Measurements from ENCODE around the gene SNAI1. TPM values are rescaled to one million over a fixed set of nuclear protein-coding genes. Genes with fewer than 3 reads are reported as not detected.

The SNAI1 gene
- total RNA-seq (0.69 TPM), polyA plus RNA-seq (20.9 TPM)

DNA sequence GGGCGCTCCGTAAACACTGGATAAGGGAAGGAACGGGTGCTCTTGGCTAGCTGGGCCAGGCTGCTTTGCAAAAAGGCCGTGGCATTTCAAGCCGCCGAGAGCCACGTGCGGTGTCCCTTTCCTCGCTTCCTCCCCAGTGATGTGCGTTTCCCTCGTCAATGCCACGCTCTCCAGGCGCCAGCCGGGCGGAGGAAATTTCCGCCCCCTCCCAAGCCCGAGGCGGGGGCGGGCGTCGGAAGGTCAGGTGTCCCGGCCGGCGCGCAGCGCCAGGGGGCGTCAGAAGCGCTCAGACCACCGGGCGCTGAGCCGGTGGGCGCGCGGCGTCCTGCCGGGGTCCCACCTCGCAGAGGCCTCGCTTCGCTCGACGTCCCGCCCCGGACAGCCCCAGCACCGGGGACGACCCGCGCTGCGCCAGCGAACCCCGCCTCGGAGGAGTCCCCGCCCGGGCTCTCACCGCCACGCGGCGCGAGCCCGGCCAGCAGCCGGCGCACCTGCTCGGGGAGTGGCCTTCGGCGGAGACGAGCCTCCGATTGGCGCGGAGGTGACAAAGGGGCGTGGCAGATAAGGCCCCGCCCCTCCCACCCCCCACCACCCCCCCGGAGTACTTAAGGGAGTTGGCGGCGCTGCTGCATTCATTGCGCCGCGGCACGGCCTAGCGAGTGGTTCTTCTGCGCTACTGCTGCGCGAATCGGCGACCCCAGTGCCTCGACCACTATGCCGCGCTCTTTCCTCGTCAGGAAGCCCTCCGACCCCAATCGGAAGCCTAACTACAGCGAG lies at the start of gene SNAI1:
Gene SNAI1, plus strand, starts transcription at position 635 of the 777 bp plus-strand sequence. Its CDS starts 80 bp downstream, at position 715.
- peak; percentile 43 for DNase-seq (ENCODE audit: extremely low spot score)
- H3K4me3 ChIP-seq (ENCODE audit: low read depth, low read length) = peak within 1 kb of the TSS; percentile 49
- WGBS = 3% methylated on average over 90 of the region's 90 CpGs
- H3K27ac ChIP-seq (ENCODE audit: low read depth) = no peak within 1 kb of the TSS
- H3K4me1 ChIP-seq (ENCODE audit: insufficient read depth) = no peaks in the 10 kb centered on the region
- no peaks in the 10 kb centered on the region for H3K36me3 ChIP-seq (ENCODE audit: insufficient read depth)

DNA sequence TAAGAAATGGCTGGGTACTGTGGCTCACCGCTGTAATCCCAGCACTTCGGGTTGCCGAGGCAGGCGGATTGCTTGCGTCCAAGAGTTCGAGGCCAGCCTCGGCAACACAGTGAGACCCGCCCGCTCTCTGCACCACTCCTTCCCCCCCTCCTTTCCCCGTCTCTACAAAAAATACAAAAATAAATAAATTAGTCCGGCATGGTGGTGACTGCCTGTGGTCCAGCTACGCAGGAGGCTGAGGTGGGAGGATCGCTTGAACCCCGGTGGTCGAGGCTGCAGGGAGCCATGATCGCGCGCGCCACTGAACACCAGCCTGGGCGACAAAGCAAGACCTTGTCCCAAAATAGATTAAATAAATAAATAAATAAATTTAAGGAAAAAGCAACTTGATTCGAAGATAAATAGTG lies 47.0 kb upstream of the SNAI1 start:
- H3K4me1 ChIP-seq (ENCODE audit: insufficient read depth) = no peaks in the 10 kb centered on the region
- no peaks in the 10 kb centered on the region for H3K36me3 ChIP-seq (ENCODE audit: insufficient read depth)
- no peak overlapping the region for H3K27ac ChIP-seq (ENCODE audit: low read depth)
- DNase-seq (ENCODE audit: extremely low spot score) = no peak
- H3K4me3 ChIP-seq (ENCODE audit: low read depth, low read length) = peak overlapping the region; percentile 27
- WGBS = 39% methylated on average over 21 of the region's 21 CpGs

DNA sequence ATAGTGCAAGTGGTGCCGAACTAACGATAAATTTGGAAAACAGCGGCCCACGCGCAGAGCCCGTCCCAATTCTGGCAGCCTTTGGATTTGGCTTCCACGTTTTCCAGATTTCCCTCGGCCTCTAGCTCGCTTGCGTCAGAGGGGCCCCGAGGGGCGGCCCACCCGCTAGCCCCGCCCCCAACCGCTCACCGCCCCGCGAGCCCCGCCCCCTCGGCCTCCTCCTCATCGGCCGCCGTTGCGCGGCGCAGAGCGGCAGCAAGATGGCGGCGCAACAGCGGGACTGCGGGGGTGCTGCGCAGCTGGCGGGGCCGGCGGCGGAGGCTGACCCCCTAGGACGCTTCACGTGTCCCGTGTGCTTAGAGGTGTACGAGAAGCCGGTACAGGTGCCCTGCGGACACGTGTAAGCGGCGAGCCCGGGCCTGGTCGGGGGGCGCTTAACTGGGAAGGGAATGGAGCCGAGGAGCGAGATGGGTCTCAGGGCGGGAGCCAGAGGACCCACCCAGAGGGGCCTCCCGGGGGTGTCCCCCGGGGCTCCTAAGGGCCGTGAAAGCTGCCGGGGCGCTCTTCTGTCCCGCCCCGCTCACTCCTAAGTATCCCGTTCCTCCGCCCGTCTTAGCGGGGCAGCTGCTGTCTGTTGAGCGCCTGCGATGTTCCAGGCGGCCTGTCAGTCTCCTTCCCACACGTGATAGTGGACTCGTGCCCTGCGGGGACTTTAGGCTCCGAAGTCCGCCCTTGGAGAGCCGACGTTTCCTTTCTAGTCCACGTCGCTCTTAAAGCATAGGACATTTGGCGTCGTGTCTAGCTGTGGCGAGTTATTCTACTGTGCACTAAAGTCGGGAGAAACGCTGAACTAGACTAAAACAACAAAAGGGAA lies 46.4 kb upstream of the SNAI1 start, which contains the start of gene RNF114:
Gene RNF114, plus strand, starts transcription at position 245 of the 874 bp plus-strand sequence. Its CDS starts 16 bp downstream, at position 261.
- Histone ChIP-seq H3K27ac (ENCODE audit: low read depth) (peak within 1 kb of the TSS; percentile 93), H3K4me3 (ENCODE audit: low read depth, low read length) (peak within 1 kb of the TSS; percentile 82), H3K36me3 (ENCODE audit: insufficient read depth) (no peaks in the 10 kb centered on the region), H3K4me1 (ENCODE audit: insufficient read depth) (no peaks in the 10 kb centered on the region)
- WGBS = under 1% methylated on average over 79 of the region's 79 CpGs
- DNase-seq (ENCODE audit: extremely low spot score) = peak; percentile 78

DNA sequence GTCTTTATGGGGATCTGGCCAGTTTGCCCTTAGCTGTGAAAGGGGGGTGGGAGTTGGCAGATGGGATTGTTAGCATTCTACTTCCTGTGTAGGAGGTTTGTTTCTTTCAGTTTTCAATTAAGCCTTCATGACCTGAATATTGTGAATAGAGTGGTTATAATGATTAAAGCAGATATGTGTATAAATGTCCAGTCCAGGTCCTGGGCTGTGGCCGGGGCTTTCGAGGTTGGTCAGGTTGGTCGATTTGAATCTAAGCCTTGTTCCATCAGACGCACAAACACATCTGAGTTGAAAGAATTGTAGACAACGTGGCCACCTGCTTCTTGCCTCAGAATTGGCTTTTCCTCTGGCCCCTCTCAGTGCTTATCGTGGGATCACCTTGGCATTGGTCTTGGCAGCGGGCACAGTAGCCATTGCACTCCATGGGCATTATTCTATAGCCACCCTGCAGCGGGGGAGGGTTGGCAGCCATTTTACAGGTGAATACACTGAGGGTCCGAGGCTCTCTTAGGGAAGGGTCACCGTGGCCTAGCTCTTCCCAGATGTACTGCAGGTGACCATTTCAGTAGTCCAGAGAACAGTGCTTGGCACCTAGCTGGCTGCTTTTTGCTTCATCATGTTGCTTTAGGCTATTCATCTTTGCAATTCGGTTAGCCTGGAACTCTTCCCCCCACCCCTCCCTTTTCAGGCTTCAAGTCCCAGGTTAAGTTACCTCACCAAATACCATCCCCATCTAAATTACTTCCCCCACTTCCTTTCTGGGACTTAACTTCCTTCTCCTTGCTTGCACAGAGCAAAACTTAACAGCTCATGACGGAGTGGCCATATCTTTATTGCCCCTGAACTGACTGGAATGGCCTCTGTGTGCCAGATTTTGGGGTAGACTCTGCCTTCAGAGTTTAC lies 45.5 kb upstream of the SNAI1 start:
- Histone ChIP-seq H3K27ac (ENCODE audit: low read depth) (no peak overlapping the region), H3K36me3 (ENCODE audit: insufficient read depth) (no peaks in the 10 kb centered on the region), H3K4me3 (ENCODE audit: low read depth, low read length) (peak overlapping the region; percentile 82), H3K4me1 (ENCODE audit: insufficient read depth) (no peaks in the 10 kb centered on the region)
- 16% methylated on average over 12 of the region's 12 CpGs for WGBS
- DNase-seq (ENCODE audit: extremely low spot score) = no peak

DNA sequence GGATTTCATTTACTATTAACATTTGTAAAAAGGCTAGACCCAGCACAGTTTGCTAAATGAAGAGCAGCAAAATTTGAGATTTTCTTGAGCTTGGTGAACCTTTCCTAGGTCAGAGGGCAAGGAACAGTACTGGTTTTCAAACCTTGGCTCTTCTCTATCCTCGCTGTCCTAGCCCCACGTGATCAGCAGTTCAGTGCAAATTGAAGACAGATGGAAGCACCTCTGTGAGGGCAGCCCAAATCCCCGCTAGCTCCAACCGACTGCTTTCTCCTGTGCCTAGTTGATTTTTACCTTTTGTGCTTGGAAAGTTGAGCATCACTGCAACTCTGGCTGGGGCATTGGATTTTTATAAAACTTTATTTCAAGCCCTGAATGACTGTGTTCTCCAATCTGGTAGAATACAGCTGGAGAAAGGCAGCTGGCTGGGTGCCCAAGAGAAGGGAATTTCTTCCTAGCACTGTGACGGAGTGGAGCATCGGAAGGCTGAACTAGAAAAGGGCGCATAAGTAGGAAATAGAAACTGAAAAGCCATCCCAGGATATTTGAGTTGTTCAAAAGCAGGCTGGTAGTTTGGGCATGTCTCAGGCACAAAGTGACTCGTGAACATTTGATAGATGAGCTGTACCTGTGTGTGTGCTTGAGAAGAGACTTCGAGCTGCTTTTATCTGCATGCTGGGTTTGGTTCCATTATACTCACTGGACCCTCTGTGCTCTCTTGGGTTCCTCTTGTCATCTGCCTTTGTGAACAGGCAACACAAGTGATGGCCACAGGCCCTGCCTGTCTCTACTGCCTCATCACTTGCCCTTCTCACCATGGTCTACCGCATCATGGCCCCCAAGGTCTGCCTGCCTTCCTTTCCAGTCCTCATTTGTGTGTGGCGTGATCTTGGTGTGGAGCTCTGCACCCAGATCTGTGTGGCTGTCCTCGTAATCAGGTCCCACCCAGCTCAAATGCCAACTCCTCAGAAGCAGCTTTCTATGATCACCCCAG lies 44.3 kb upstream of the SNAI1 start:
- no peak overlapping the region for H3K4me3 ChIP-seq (ENCODE audit: low read depth, low read length)
- no peak for DNase-seq (ENCODE audit: extremely low spot score)
- no peaks in the 10 kb centered on the region for H3K4me1 ChIP-seq (ENCODE audit: insufficient read depth)
- H3K27ac ChIP-seq (ENCODE audit: low read depth) = no peak overlapping the region
- H3K36me3 ChIP-seq (ENCODE audit: insufficient read depth) = no peaks in the 10 kb centered on the region
- 54% methylated on average over 12 of the region's 12 CpGs for WGBS

DNA sequence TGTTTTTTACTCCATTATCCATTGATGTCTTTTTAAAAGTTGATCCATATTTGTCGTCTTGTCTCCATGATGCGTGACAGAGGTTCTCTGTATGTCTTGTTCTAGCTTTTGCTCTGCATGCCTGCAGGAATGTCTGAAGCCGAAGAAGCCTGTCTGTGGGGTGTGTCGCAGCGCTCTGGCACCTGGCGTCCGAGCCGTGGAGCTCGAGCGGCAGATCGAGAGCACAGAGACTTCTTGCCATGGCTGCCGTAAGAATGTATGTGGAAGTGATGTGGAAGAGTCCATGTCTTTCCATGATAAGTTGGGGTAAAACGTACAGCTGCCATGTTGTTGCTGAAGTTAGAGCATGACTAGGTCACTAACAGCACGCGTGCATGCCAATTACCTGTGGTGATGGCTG lies 41.3 kb upstream of the SNAI1 start:
- 94% methylated on average over 15 of the region's 15 CpGs for WGBS
- no peak for DNase-seq (ENCODE audit: extremely low spot score)
- H3K27ac ChIP-seq (ENCODE audit: low read depth) = no peak overlapping the region
- no peaks in the 10 kb centered on the region for H3K4me1 ChIP-seq (ENCODE audit: insufficient read depth)
- no peak overlapping the region for H3K4me3 ChIP-seq (ENCODE audit: low read depth, low read length)
- peaks cover 3% of the 10 kb centered on the region for H3K36me3 ChIP-seq (ENCODE audit: insufficient read depth)

DNA sequence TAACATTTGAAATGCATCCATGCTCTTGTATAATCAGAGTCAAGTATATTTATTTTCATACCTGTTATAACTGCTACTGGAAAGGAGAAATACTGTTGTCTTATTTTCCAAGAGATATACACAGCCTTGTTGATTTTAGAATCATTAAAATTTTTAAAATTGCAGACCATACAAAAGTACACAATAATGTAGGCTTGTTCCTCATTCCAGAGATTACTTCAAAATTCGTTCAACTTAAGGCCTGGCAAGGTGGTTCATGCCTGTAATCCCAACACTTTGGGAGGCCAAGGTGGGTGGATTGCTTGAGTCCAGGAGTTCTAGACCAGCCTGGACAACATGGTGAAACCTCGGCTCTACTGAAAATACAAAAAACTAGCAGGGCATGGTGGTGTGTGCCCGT lies 40.5 kb upstream of the SNAI1 start:
- DNase-seq (ENCODE audit: extremely low spot score) = no peak
- Histone ChIP-seq H3K4me1 (ENCODE audit: insufficient read depth) (no peaks in the 10 kb centered on the region), H3K4me3 (ENCODE audit: low read depth, low read length) (no peak overlapping the region), H3K36me3 (ENCODE audit: insufficient read depth) (peaks cover 3% of the 10 kb centered on the region), H3K27ac (ENCODE audit: low read depth) (no peak overlapping the region)
- 75% methylated on average over 3 of the region's 3 CpGs for WGBS

DNA sequence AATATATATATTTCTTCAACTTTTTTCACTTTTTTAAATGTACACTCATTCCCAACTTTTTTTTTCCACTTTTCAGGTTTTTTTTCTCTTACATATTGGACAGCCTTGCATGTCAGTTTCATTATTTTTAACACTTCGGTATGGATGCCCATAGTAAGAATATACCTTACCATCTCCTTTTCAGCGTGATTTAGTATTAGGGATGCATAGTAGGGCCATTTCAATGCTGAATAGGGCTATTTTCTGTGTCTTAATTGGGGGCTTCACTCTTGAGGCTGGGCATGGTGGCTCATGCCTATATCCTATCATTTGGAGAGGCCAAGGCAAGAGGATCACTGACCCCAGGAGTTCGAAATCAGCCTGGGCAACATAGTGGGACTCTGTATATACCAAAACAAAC lies 39.8 kb upstream of the SNAI1 start:
- H3K36me3 ChIP-seq (ENCODE audit: insufficient read depth) = peaks cover 3% of the 10 kb centered on the region
- H3K27ac ChIP-seq (ENCODE audit: low read depth) = no peak overlapping the region
- H3K4me3 ChIP-seq (ENCODE audit: low read depth, low read length) = no peak overlapping the region
- no peak for DNase-seq (ENCODE audit: extremely low spot score)
- 95% methylated on average over 3 of the region's 3 CpGs for WGBS
- H3K4me1 ChIP-seq (ENCODE audit: insufficient read depth) = no peaks in the 10 kb centered on the region

DNA sequence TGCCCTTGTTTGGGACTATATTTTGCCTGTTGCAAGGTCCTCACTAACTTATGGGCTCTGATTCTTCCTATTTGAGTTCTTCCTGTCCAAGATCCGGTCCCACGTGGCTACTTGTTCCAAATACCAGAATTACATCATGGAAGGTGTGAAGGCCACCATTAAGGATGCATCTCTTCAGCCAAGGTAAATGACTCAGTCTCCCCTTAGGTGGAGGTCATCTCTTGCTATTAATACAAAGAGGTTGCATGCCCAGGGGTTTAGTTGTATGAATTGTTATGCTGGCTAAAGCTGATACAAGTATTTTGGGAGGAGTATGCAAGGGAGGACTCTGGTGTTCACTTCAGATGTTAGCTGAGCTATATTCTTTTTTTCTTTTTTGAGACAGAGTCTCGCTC lies 37.5 kb upstream of the SNAI1 start:
- Histone ChIP-seq H3K27ac (ENCODE audit: low read depth) (no peak overlapping the region), H3K36me3 (ENCODE audit: insufficient read depth) (peaks cover 3% of the 10 kb centered on the region), H3K4me1 (ENCODE audit: insufficient read depth) (no peaks in the 10 kb centered on the region), H3K4me3 (ENCODE audit: low read depth, low read length) (no peak overlapping the region)
- no peak for DNase-seq (ENCODE audit: extremely low spot score)
- WGBS = 89% methylated on average over 3 of the region's 3 CpGs

DNA sequence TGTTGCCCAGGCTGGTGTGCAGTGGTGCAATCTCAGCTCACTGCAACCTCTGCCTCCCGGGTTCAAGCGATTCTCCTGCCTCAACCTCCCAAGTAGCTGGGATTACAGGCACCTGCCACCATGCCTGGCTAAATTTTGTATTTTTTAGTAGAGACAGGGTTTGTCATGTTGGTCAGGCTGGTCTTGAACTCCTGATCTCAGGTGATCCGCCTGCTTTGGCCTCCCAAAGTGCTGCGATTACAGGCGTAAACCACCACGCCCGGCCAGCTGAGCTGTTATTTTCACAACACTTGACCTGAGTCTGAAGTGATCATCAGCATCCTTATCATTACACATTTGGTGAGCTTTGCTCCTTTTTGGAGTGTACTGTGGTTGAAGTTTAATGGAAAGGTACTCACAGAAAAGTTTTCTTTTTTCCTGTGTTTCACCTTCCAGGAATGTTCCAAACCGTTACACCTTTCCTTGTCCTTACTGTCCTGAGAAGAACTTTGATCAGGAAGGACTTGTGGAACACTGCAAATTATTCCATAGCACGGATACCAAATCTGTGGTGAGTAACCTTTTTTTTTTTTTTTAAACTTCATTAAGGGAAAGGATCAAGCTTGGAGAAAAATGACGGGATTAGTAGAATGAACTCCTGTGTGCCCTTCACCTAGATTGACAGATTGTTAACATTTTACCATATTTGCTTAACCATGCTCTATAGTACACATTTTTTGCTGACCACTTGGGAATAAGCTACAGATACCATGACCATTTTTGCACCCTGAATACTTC lies 36.9 kb upstream of the SNAI1 start:
- H3K36me3 ChIP-seq (ENCODE audit: insufficient read depth) = peaks cover 3% of the 10 kb centered on the region
- no peak overlapping the region for H3K27ac ChIP-seq (ENCODE audit: low read depth)
- no peaks in the 10 kb centered on the region for H3K4me1 ChIP-seq (ENCODE audit: insufficient read depth)
- WGBS = 97% methylated on average over 10 of the region's 10 CpGs
- no peak overlapping the region for H3K4me3 ChIP-seq (ENCODE audit: low read depth, low read length)
- DNase-seq (ENCODE audit: extremely low spot score) = no peak

DNA sequence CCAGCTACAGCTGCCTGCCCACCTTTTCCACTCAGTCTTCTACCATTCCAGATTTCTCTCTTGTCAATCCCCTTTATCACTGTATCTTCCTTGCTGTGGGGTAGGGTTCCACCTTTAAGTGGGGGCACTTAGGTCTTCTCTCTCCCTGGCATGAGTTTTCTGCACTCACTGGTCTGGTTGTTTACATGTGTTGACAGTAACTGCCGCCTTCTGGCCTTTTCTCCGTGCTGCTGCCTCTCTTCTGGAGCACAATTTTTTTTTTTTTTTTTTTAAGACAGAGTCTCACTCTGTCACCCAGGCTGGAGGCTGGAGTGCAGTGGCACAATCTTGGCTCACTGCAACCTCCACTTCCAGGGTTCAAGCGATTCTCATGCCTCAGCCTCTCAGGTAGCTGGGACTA lies 34.6 kb upstream of the SNAI1 start:
- no peak overlapping the region for H3K4me3 ChIP-seq (ENCODE audit: low read depth, low read length)
- no peak for DNase-seq (ENCODE audit: extremely low spot score)
- H3K4me1 ChIP-seq (ENCODE audit: insufficient read depth) = no peaks in the 10 kb centered on the region
- 68% methylated on average over 3 of the region's 3 CpGs for WGBS
- peaks cover 4% of the 10 kb centered on the region for H3K36me3 ChIP-seq (ENCODE audit: insufficient read depth)
- H3K27ac ChIP-seq (ENCODE audit: low read depth) = no peak overlapping the region

All from urinary bladder (tissue), 4 donors.